HepG2 (cell line): ENCODE measurements around the gene CHID1. TPM values are rescaled to one million over a fixed set of nuclear protein-coding genes. Genes with fewer than 3 reads are reported as not detected.

Experiments
- AGO2 ChIP-seq: fragments of 200-400 bp; formaldehyde crosslinking; optimal IDR thresholded peaks from 2 replicates; pipeline ENCODE3; 2017; ENCODE audit warnings: mild to moderate bottlenecking, low read depth, low read length, moderate library complexity
- ARID4A ChIP-seq: sonication (generic); formaldehyde crosslinking; IDR thresholded peaks from 2 replicates; pipeline ENCODE4 v1.5.0; 2020; ENCODE audit warnings: mild to moderate bottlenecking, missing genetic modification reagents, borderline replicate concordance
- FOXO1 ChIP-seq: sonication (generic); formaldehyde crosslinking; IDR thresholded peaks from 2 replicates; pipeline ENCODE4 v1.4.0; 2020; ENCODE audit warnings: missing genetic modification reagents
- FOXP1 ChIP-seq, 2 experiments: fragments of 450-650 bp in 1 of 2; IDR thresholded peaks; 2 replicates each; pipeline ENCODE4 v1.6.1; 2017 to 2018; ENCODE audit warnings: antibody characterized with exemption in 1 of 2
- HDAC6 ChIP-seq: fragments of 200-600 bp; sonication (generic); IDR thresholded peaks from 2 replicates; pipeline ENCODE4 v1.7.0; 2017; ENCODE audit warnings: mild to moderate bottlenecking, antibody characterized with exemption, low read length, low read depth
- KMT2B ChIP-seq: IDR thresholded peaks from 2 replicates; pipeline ENCODE4 v1.6.1; 2016; ENCODE audit warnings: missing genetic modification reagents, missing compliant biosample characterization
- MAF1 ChIP-seq: sonication (generic); formaldehyde crosslinking; IDR thresholded peaks from 2 replicates; pipeline ENCODE4 v1.5.0; 2020; ENCODE audit warnings: missing genetic modification reagents, borderline replicate concordance
- MED13 ChIP-seq: sonication (generic); formaldehyde crosslinking; IDR thresholded peaks from 2 replicates; pipeline ENCODE4 v1.5.0; 2020; ENCODE audit warnings: missing genetic modification reagents
- NFRKB ChIP-seq: fragments of 450-650 bp; IDR thresholded peaks from 2 replicates; pipeline ENCODE4 v1.6.1; 2017
- PAF1 ChIP-seq: IDR thresholded peaks from 2 replicates; pipeline ENCODE4 v1.6.1; 2016; ENCODE audit warnings: missing genetic modification reagents, missing compliant biosample characterization
- ZKSCAN5 ChIP-seq: sonication (generic); formaldehyde crosslinking; IDR thresholded peaks from 2 replicates; pipeline ENCODE4 v1.5.1; 2020; ENCODE audit warnings: mild to moderate bottlenecking, missing genetic modification reagents
- ZNF224 ChIP-seq: sonication (generic); formaldehyde crosslinking; IDR thresholded peaks from 2 replicates; pipeline ENCODE4 v1.5.0; 2020; ENCODE audit warnings: mild to moderate bottlenecking, missing genetic modification reagents
- ZNF225 ChIP-seq: sonication (generic); formaldehyde crosslinking; IDR thresholded peaks from 2 replicates; pipeline ENCODE4 v1.4.0; 2020; ENCODE audit warnings: mild to moderate bottlenecking, missing genetic modification reagents
- ZNF567 ChIP-seq: sonication (generic); formaldehyde crosslinking; IDR thresholded peaks from 2 replicates; pipeline ENCODE4 v1.8.1; 2023; ENCODE audit warnings: mild to moderate bottlenecking, missing genetic modification reagents, borderline replicate concordance
- ZNF768 ChIP-seq: sonication (generic); formaldehyde crosslinking; IDR thresholded peaks from 2 replicates; pipeline ENCODE4 v1.4.0; 2020; ENCODE audit warnings: missing genetic modification reagents
- ZNF788 ChIP-seq: sonication (generic); formaldehyde crosslinking; IDR thresholded peaks from 2 replicates; pipeline ENCODE4 v1.5.0; 2020; ENCODE audit warnings: mild to moderate bottlenecking, missing genetic modification reagents, borderline replicate concordance
- ZNF800 ChIP-seq: sonication (generic); formaldehyde crosslinking; IDR thresholded peaks from 2 replicates; pipeline ENCODE4 v1.4.0; 2020; ENCODE audit warnings: missing genetic modification reagents
- polyA plus RNA-seq, 8 experiments: library from polyadenylated mRNA; depleted of rRNA in 3 of 8; stranded (reverse) in 7 of 8; unstranded in 1 of 8; fragments of >200 nt; fragmentation: Illumina TruSeq in 4 of 8; extraction: Trizol in 4 of 8; gene quantifications; 2 replicates each; pipeline versions ENCODE4 v1.2.1 to v1.2.3, GENCODE V29; 2011 to 2016; ENCODE audit warnings: low read depth in 4 of 8, missing spikeins in 1 of 8, mixed read lengths in 1 of 8; ENCODE audit not compliant: insufficient read depth in 1 of 8
- total RNA-seq, 5 experiments: library from RNA; depleted of rRNA; stranded (reverse); fragments of >200 nt; fragmentation: Illumina TruSeq; extraction: Trizol; gene quantifications; 2 replicates each; pipeline ENCODE4 v1.2.3, GENCODE V29; 2016; ENCODE audit warnings: low read depth in 1 of 5
- TF ChIP-seq, protein P1 (sequence below): IDR thresholded peaks from 2 replicates; pipeline ENCODE4 v1.6.1; 2012; ENCODE audit warnings: low read length, improper control_type of control experiment
- TF ChIP-seq, protein P2 (sequence below): sonication (generic); formaldehyde crosslinking; IDR thresholded peaks from 2 replicates; pipeline ENCODE4 v1.4.0; 2020; ENCODE audit warnings: mild to moderate bottlenecking, missing genetic modification reagents

The CHID1 gene
- total and polyA plus RNA-seq, 2 of the 13 experiments (the other 11 are each of a cell fraction or from before 2014, with no cell fraction given): 65.1 to 93.6 TPM

DNA sequence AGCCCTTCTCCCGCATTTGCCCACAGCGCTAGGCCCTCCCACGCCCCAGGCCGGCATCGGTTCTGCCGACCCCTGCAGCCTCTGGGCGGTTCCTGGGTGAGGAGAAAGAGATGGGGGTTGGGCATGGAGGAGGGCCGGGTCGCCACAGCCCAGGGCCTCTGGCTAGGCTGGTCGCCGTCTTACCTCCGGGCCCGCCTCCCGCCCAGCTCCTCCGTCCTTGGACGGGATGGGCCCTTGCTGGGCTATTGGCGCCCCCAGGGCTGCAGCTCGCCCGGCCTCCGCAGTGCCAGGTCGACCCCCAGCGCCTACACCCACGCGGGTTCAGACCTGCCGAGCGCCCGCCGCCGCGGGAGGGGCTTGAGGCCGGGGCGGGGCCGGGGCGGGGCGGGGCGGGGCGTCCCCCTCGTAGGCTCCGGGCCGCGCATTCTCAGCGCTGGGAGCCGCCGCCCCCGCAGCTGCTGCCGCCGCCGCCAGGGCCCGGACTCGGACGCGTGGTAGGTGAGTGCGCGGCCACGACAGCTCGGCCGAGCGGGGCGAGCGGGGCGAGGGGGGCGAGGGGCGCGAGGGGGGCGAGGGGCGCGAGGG is 78.0 kb downstream of the CHID1 start, which contains the start of gene CD151 (continued):
- TF ChIP-seq ZNF800 (no peak), ZNF225 (CRISPR knock-in tag) (no peak), ZNF768 (CRISPR knock-in tag) (no peak), MED13 (CRISPR knock-in tag) (no peak), FOXP1 (IDR thresholded peaks at IDR 0.05) (no peak), FOXP1 (CRISPR knock-in tag; IDR thresholded peaks at IDR 0.05) (no peak), NFRKB (no peak), FOXO1 (no peak), AGO2 (peak; percentile 6), ZNF224 (CRISPR knock-in tag) (no peak), ZNF567 (CRISPR knock-in tag) (no peak), HDAC6 (no peak), ZNF788 (CRISPR knock-in tag) (peak; percentile 14; the same call in 1 of the 2 replicates), PAF1 (CRISPR knock-in tag) (no peak), MAF1 (CRISPR knock-in tag) (no peak), ZKSCAN5 (CRISPR knock-in tag) (no peak), KMT2B (CRISPR knock-in tag) (no peak), ARID4A (peak; percentile 52; the same call in 1 of the 2 replicates)
- TF ChIP-seq, protein P1, sequence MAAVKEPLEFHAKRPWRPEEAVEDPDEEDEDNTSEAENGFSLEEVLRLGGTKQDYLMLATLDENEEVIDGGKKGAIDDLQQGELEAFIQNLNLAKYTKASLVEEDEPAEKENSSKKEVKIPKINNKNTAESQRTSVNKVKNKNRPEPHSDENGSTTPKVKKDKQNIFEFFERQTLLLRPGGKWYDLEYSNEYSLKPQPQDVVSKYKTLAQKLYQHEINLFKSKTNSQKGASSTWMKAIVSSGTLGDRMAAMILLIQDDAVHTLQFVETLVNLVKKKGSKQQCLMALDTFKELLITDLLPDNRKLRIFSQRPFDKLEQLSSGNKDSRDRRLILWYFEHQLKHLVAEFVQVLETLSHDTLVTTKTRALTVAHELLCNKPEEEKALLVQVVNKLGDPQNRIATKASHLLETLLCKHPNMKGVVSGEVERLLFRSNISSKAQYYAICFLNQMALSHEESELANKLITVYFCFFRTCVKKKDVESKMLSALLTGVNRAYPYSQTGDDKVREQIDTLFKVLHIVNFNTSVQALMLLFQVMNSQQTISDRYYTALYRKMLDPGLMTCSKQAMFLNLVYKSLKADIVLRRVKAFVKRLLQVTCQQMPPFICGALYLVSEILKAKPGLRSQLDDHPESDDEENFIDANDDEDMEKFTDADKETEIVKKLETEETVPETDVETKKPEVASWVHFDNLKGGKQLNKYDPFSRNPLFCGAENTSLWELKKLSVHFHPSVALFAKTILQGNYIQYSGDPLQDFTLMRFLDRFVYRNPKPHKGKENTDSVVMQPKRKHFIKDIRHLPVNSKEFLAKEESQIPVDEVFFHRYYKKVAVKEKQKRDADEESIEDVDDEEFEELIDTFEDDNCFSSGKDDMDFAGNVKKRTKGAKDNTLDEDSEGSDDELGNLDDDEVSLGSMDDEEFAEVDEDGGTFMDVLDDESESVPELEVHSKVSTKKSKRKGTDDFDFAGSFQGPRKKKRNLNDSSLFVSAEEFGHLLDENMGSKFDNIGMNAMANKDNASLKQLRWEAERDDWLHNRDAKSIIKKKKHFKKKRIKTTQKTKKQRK: no peak
- TF ChIP-seq, protein P2, sequence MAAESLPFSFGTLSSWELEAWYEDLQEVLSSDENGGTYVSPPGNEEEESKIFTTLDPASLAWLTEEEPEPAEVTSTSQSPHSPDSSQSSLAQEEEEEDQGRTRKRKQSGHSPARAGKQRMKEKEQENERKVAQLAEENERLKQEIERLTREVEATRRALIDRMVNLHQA (CRISPR knock-in tag): no peak
